Right atrium auricular region (tissue), 2 donors: ENCODE measurements around the gene SOX1. TPM values are rescaled to one million over a fixed set of nuclear protein-coding genes. Genes with fewer than 3 reads are reported as not detected.
A peak's percentile ranks its signal among the peaks of the same experiment; 100 is the strongest.

ENCODE experiments used
- DNase-seq: peaks from one replicate; pipeline ENCODE4 v3.0.0-alpha.2; 2019; ENCODE audit warnings: low spot score
- H3K27ac ChIP-seq, 2 donors: fragments of 200-600 bp; sonication (generic); 1 replicate in 1 of 2; 2 replicates in 1 of 2; pipeline ENCODE4 v1.5.1; 2016 to 2019
- H3K27me3 ChIP-seq, 2 donors: fragments of 200-600 bp; sonication (generic); one replicate each; pipeline versions ENCODE4 v1.5.1 to v1.6.0; 2017 to 2019
- H3K36me3 ChIP-seq: fragments of 200-600 bp; sonication (generic); one replicate; pipeline ENCODE4 v1.5.1; 2016
- H3K4me1 ChIP-seq, 2 donors: fragments of 200-600 bp; sonication (generic); one replicate each; pipeline versions ENCODE4 v1.5.1 to v1.6.0; 2017 to 2019
- H3K4me3 ChIP-seq, 2 donors: fragments of 200-600 bp; sonication (generic); 1 replicate in 1 of 2; 2 replicates in 1 of 2; pipeline ENCODE4 v1.5.1; 2017 to 2019; ENCODE audit warnings: mild to moderate bottlenecking in 1 of 2, moderate library complexity in 1 of 2
- H3K9me3 ChIP-seq, 2 donors: fragments of 200-600 bp; sonication (generic); one replicate each; pipeline ENCODE4 v1.5.1; 2019
- CTCF ChIP-seq, 2 donors: fragments of 200-600 bp; sonication (generic); IDR thresholded peaks; one replicate each; pipeline ENCODE4 v1.5.1; 2019; ENCODE audit warnings: antibody characterized with exemption in 2 of 2
- total RNA-seq, 2 donors: library from RNA; depleted of rRNA; stranded (reverse); fragments of >200 nt; gene quantifications; one replicate each; pipeline ENCODE4 v1.1.0, GENCODE V29; 2016

Gene SOX1
- total RNA-seq, 2 donors from 2014 or later: not detected

GRCh38 chr13:112061367-112062061 lies 5.4 kb upstream of the SOX1 start:
- H3K4me1 ChIP-seq: peaks cover 0 to 35% of the 10 kb centered on the region in 2 donors
- peaks cover 60 to 76% of the 10 kb centered on the region in 2 donors for H3K27me3 ChIP-seq
- no peak overlapping the region for H3K4me3 ChIP-seq
- TF ChIP-seq CTCF (IDR thresholded peaks at IDR 0.05): no peak
- no peak overlapping the region for H3K27ac ChIP-seq
- H3K36me3 ChIP-seq: no peaks in the 10 kb centered on the region
- no peak for DNase-seq
- no peaks in the 10 kb centered on the region for H3K9me3 ChIP-seq

GRCh38 chr13:112062072-112062567 lies 4.8 kb upstream of the SOX1 start:
- TF ChIP-seq CTCF (IDR thresholded peaks at IDR 0.05): no peak
- peaks cover 0 to 33% of the 10 kb centered on the region in 2 donors for H3K4me1 ChIP-seq
- no peaks in the 10 kb centered on the region for H3K9me3 ChIP-seq
- DNase-seq: no peak
- H3K27ac ChIP-seq: no peak overlapping the region
- peaks cover 56 to 70% of the 10 kb centered on the region in 2 donors for H3K27me3 ChIP-seq
- H3K4me3 ChIP-seq: no peak overlapping the region
- H3K36me3 ChIP-seq: no peaks in the 10 kb centered on the region

GRCh38 chr13:112062571-112063570 lies 4.1 kb upstream of the SOX1 start:
- Histone ChIP-seq H3K4me1 (peaks cover 0 to 30% of the 10 kb centered on the region in 2 donors), H3K27me3 (peaks cover 52 to 70% of the 10 kb centered on the region in 2 donors), H3K36me3 (no peaks in the 10 kb centered on the region), H3K9me3 (no peaks in the 10 kb centered on the region), H3K27ac (no peak overlapping the region), H3K4me3 (no peak overlapping the region)
- DNase-seq: no peak
- peak in 1 of 2 donors; percentile 44 for TF ChIP-seq CTCF (IDR thresholded peaks at IDR 0.05)

GRCh38 chr13:112063807-112064206 lies 3.1 kb upstream of the SOX1 start:
- no peak for DNase-seq
- H3K4me1 ChIP-seq: peaks cover 0 to 27% of the 10 kb centered on the region in 2 donors
- TF ChIP-seq CTCF (IDR thresholded peaks at IDR 0.05): no peak
- no peaks in the 10 kb centered on the region for H3K9me3 ChIP-seq
- no peak overlapping the region for H3K4me3 ChIP-seq
- H3K36me3 ChIP-seq: no peaks in the 10 kb centered on the region
- peaks cover 43 to 64% of the 10 kb centered on the region in 2 donors for H3K27me3 ChIP-seq
- no peak overlapping the region for H3K27ac ChIP-seq

- Histone ChIP-seq H3K9me3 (no peaks in the 10 kb centered on the region), H3K4me3 (no peak overlapping the region), H3K4me1 (peaks cover 0 to 27% of the 10 kb centered on the region in 2 donors), H3K36me3 (no peaks in the 10 kb centered on the region), H3K27me3 (peaks cover 47 to 64% of the 10 kb centered on the region in 2 donors), H3K27ac (no peak overlapping the region)
- DNase-seq: no peak
- TF ChIP-seq CTCF (IDR thresholded peaks at IDR 0.05): no peak
Measured at GRCh38 chr13:112064222-112064621, 2.7 kb upstream of the SOX1 start.
